GM18519 (cell line): ENCODE measurements around the gene LRMDA.

Experiments used
- ATAC-seq: cut with Tn5 transposase; IDR thresholded peaks from one replicate; pipeline ENCODE4 v1.9.1; 2021; ENCODE audit warnings: mild to moderate bottlenecking, moderate library complexity; ENCODE audit not compliant: unreplicated experiment, low FRiP score

The LRMDA gene

GRCh38 chr10:75401569-75402485, 29.6 kb upstream of the LRMDA start, which contains the start of gene ZNF503:
Gene ZNF503, minus strand, starts transcription at chr10:75401764. Its CDS starts 345 bp downstream, at chr10:75401419.
- no peak for ATAC-seq

DNA sequence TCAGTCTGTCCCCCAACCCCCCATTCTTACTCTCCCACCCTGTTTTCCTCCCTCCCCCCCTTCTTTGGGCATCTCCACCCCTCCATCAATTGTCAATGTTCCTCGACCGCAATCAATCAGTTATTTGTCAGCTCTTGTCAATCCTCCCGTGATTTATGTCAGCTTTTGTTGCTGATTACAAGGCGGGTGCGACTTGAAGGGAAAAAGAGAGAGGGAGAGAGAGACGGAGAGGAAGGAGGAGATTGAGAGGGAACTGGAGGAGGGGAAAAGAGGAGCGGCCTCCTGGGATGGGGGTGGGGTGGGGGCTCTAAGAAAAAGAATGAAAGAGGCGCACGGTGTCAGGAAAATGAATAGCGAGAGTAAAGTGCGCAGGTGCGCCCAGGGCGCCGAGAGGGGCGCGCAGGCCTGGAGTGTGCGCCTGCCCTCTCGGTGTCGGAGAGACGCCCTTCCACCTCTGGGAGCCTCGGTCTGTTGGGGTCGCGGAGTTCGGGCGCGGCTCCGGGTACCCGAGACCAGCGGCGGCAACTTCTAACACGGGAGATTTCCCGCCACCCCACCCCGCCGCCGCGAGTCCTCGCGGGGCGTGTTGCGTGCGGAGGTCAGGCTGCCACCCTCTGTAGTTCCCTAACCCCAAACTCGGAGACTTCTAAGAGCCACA, 28.8 kb upstream of the LRMDA start:
- ATAC-seq, result no peak

- ATAC-seq, result no peak
Measured at GRCh38 chr10:75403144-75403938, 28.1 kb upstream of the LRMDA start.

DNA sequence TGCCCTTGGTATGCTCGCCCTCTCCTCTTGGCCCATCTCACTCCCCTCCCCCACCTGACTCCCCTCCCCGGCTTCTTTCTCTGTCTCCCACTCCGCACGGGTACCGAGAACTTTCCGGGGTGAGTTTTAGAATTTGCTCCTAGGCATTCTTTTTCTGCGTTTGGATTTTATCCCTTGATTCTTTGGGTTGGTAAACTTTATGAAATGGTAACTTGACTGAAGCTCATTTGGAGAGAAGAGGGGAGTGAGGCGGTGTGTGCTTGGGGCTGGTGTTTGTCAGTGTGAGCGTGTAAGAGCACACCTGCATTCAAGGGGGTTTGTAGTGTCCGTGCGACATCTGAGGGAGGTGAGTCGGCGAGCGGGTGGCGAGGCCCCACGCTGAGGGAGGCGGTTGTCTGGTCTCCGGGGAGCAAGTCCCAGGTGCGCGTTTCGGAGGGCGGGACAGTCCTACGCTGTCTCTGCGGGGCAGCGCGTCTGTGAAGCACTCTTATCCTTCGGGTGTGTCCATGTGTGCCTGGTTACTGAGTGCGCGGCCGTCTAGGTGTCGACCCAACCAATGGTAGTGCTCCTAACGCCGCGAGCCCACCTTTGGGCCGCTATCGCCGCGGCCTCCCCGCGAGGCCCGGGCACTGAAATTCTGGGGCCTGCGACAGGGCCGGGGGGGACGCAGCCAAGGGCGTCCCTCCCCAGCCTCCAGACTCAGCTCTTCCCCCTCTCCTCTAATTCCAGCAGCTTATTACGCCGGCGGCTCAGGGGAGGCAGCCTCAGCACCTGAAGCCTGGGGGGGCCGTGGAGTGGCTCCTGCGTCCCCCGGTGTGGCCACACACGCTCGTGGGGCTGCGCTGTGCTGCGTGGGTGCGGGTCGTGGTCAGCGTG, 27.2 kb upstream of the LRMDA start:
- no peak for ATAC-seq

- no peak for ATAC-seq
Measured at GRCh38 chr10:75404815-75405597, 26.4 kb upstream of the LRMDA start.

- ATAC-seq, result no peak
Measured at GRCh38 chr10:75405598-75406461, 25.6 kb upstream of the LRMDA start.

GRCh38 chr10:75406462-75407223, 24.8 kb upstream of the LRMDA start:
- ATAC-seq, result no peak

DNA sequence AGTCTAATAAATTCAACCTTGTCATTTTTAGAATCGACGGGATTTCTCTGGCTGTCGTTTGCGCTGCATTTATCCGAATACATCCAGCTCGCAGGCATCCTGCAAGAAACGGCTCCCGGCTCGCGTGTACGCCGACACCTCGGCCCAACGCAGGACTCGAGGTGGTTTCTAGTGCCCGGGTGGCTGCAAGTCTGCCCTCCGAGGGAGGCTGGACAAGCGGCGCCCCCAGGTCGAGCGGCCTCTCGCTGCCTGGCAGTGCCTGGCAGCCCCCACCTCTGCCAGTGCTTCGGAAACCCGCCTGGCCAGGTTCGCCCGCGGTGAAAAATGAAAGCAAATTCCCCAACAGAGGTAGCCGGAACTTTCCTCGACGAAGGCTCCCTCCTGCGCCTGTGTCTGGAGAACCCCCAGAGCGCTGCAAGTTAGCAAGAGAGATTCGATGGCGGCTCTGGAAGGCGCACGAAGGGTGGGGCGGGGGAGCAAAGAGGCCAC, 24.2 kb upstream of the LRMDA start:
- ATAC-seq, result no peak

DNA sequence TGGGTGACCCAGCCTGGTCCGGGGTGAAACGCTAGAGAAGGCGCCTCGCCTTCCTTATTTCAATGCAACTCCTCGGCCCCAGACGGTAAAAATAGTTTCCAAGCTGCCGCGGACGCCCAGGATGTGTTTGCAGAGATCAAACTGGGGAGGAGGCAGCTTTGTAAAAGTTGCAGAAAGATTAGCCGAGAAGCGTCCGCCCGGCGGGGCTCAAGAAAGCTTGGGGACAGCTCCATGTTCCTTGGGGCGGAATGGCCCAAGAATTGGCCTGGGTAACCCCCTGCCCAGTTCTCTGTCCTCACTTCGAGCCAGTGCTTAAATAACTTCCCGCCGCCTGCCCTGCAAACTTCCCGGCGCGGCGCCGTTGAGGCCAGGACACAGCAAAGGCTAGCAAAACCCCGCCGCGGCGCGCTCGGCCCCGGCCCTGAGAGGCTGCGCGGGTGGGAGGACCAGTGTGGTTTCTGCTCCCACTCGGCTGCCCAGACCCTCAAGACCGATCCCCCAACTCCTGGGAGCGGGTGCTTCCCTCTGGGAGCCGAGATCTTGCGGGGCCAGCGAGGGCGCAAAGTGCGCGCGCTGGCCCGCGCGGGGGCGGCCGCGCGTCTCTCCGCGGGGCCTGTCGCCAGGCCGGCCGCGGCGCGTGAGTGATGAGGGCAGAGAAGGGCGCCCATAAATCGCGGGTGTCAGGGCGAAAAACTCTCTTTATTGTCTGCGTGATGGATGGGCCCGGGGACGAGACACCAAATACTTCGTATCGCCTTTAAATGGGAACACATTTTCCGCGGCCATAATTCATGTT, 23.5 kb upstream of the LRMDA start:
- ATAC-seq, result no peak

GRCh38 chr10:75408509-75408875, 22.9 kb upstream of the LRMDA start:
- no peak for ATAC-seq

- ATAC-seq, result no peak
Measured at GRCh38 chr10:75408911-75409885, 22.2 kb upstream of the LRMDA start.

DNA sequence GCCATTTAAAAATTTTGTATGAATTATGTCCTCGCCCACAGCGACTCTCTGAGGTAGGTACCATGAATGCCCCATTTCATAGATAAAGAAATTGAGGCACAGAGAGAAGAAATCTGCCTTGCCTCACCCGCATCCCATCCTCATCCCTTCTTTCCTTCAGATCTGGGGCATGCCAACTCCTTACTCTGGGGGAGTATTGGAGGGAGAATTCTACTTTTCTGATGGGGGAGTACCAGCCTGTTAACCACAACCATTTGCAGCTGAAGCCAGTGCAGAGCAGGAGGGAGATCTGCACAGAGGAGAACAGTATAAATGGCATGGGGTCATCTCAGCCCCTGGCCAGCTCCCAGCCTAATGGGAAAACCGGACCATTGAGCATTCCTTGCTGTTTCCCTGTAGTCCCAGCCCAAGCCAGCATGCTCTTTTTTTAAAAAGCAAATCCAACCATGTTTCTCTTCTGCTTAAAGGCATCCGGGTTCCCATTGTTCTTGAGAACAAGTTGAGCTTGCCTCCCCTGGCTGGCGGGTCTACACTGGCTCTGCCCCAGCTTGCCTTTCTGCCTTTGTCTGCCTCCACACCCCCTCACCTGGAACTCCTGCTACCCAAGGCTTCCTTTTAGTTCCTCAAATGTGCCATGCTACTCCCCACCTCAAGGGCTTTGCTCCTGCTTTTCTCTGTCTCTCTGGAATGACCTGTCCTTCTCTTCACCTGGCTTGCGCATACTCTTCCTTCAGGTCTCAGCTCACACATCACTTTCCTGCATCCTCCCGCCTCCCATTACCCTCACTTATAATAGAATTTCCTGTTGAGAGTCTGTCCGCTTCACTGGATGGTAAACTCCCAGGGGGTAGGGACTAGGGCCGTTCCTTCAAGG, 21.1 kb upstream of the LRMDA start:
- no peak for ATAC-seq

DNA sequence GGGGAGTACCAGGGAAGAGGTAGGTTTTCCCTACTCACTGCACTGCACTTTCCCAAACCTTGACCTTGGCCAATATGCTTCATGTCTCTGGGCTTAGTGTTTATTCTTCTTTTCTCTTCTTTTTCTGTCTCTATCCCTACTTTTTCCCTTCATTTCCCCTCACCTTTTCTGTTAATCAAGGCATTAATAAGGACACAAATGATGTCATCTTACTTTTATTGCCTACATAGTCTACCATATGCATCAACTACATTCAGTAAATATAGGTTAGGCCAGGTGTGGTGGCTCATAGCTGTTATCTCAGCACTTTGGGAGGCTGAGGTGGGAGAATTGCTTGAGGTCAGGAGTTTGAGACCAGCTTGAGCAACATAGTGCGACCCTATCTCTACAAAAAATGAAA, 16.9 kb upstream of the LRMDA start:
- ATAC-seq, result no peak

GRCh38 chr10:75417522-75417927, 13.9 kb upstream of the LRMDA start:
- no peak for ATAC-seq

DNA sequence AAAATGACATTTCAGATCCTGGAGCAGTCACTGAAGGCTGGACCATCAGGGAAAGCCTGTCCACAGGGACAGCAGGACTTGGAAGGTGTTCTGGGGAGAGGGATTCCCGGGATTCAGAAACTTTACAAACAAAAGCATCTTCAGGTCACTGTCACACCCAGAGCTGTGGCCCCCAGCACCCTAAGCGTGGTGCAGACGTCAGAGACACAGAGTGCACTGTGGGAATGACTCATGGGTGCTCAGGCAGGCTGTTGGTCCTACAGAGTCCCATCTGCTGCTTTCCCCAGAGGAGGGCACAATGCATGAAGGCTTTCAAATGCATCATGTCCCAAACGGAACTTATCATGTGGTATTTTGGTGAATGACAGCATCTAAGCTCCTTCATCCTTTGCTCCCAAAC, 13.1 kb upstream of the LRMDA start:
- ATAC-seq, result no peak
